Heart left ventricle (tissue), 16 donors: ENCODE measurements around the gene ATP1A1. TPM values are rescaled to one million over a fixed set of nuclear protein-coding genes. Genes with fewer than 3 reads are reported as not detected.

ENCODE experiments used
- ATAC-seq, 4 donors: fragments of 200-7000 bp; cut with Tn5 transposase; one replicate each; pipeline ENCODE4 v1.9.1; 2020 to 2022; ENCODE audit warnings: moderate library complexity in 4 of 4, mild to moderate bottlenecking in 3 of 4, moderate number of reproducible peaks in 1 of 4
- DNase-seq, 5 donors: peaks; one replicate each; pipeline ENCODE4 v3.0.0-alpha.2; 2020
- H3K27ac ChIP-seq, 12 donors: fragments of 200-600 bp; sonication (generic) in 4 of 12; one replicate each; pipeline versions ENCODE4 v1.5.0 to v1.8.0; 2016 to 2022; ENCODE audit warnings: mild to moderate bottlenecking in 2 of 12
- H3K27me3 ChIP-seq, 9 donors: fragments of 200-600 bp; sonication (generic) in 2 of 9; one replicate each; pipeline versions ENCODE4 v1.5.1 to v1.8.0; 2016 to 2022; ENCODE audit warnings: mild to moderate bottlenecking in 3 of 9
- H3K36me3 ChIP-seq, 9 donors: fragments of 200-600 bp; sonication (generic) in 2 of 9; one replicate each; pipeline versions ENCODE4 v1.5.0 to v1.8.0; 2018 to 2022; ENCODE audit warnings: mild to moderate bottlenecking in 2 of 9
- H3K4me1 ChIP-seq, 12 donors: fragments of 200-600 bp; sonication (generic) in 4 of 12; one replicate each; pipeline versions ENCODE4 v1.5.0 to v1.8.0; 2016 to 2022; ENCODE audit warnings: mild to moderate bottlenecking in 3 of 12
- H3K4me3 ChIP-seq, 12 donors: fragments of 200-600 bp; sonication (generic) in 4 of 12; one replicate each; pipeline versions ENCODE4 v1.5.0 to v1.8.0; 2017 to 2022; ENCODE audit warnings: mild to moderate bottlenecking in 9 of 12, moderate library complexity in 4 of 12
- H3K9me3 ChIP-seq, 12 donors: fragments of 200-600 bp; sonication (generic) in 4 of 12; one replicate each; pipeline versions ENCODE4 v1.5.0 to v1.8.0; 2016 to 2022; ENCODE audit warnings: mild to moderate bottlenecking in 1 of 12
- POLR2A ChIP-seq, 2 donors: fragments of 450-650 bp; IDR thresholded peaks; one replicate each; pipeline ENCODE4 v1.6.1; 2017; ENCODE audit warnings: antibody characterized with exemption in 2 of 2, mild to moderate bottlenecking in 2 of 2, moderate library complexity in 2 of 2
- WGBS, 4 donors: extraction: QIAGEN DNeasy Blood & Tissue Kit in 2 of 4; methylation state at CpG; one replicate each; pipeline versions ENCODE4 v1.1.5 to v1.1.7; 2013 to 2018; 5-methylcytosine and 5-hydroxymethylcytosine counted together
- intact Hi-C, 10 donors: fragments of 100-400 bp; cut with DNase I; formaldehyde crosslinking; loops; one replicate each; pipeline versions ENCODE4 v1.11.1 to v1.14.2; 2022
- polyA plus RNA-seq, 2 donors: library from polyadenylated mRNA; stranded (reverse); fragments of 200-250 nt; gene quantifications; one replicate each; pipeline ENCODE4 v1.2.3, GENCODE V29; 2013
- total RNA-seq, 9 donors: library from RNA; depleted of rRNA in 2 of 9; stranded (reverse); fragments of >200 nt in 2 of 9; fragmentation: NEBNext Ultra II Directional in 3 of 9; extraction: Animal tissue kit (Norgen Biotek cat#: 25700) in 3 of 9; gene quantifications; one replicate each; pipeline versions ENCODE4 v1.1.0 to v1.2.4, GENCODE V29; 2016 to 2023
- TF ChIP-seq, protein P1 (sequence below), 12 donors: fragments of 200-600 bp; sonication (generic) in 4 of 12; IDR thresholded peaks; one replicate each; pipeline versions ENCODE4 v1.5.0 to v1.8.0; 2018 to 2022; ENCODE audit warnings: antibody characterized with exemption in 12 of 12, mild to moderate bottlenecking in 5 of 12
- donor health status: ischemic (EF 13 %, LVEDD 7.1; RV severe dilation, severe dysfunction).
- donor health status: healthy with polysubstance abuse.
- donor health status: DM: no; HTN: yes; CAD: no.
- donor health status: DM: no; HTN: no; CAD: no.
- donor health status: ischemic (EF 25% LVEDD 6.9; RV normal size, moderate dysfunction).
- donor health status: ischemic (EF 25% LVEDD 5.7; RV mildly dilated, moderate dysfunction).
- donor health status: healthy.
- donor health status: DM: yes; HTN: yes; CAD: no.
- donor health status: ischemic (EF 35%, LVEDD 5.7; RV mildly dilated, moderate dysfunction).
- donor health status: nonischemic (EF 11% LVEDD 7.7; RV severe dilation, severe dysfunction).
- donor health status: DM: yes; HTN: yes; CAD: no.
- donor health status: PGD.
- donor health status: ischemic (EF 29% LVEDD 5.4; RV normal size, mild dysfunction).
- donor health status: nonischemic (EF 23%, LVEDD 6.1; RV moderate dilation, normal function).

The ATP1A1 gene
- total and polyA plus RNA-seq, 11 donors = 115 to 896 (median 241) TPM

DNA sequence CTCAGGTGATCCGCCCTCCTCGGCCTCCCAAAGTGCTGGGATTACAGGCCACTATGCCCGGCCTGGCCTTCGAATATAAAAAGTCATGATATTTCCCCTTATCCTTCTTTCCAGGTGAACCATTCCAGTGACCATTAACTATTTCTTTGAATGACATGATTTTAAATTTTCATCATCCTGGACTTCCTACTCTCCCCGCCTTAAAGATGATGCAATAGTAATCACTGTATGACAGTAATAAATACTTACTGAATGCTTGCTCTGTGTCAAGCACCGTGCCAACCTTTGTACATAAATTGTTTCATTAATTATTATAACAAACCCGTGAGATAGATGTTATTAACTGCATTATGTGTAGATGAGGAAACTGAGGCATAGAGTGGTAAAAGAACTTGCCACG, 19.9 kb upstream of the ATP1A1 start:
- TF ChIP-seq, protein P1, sequence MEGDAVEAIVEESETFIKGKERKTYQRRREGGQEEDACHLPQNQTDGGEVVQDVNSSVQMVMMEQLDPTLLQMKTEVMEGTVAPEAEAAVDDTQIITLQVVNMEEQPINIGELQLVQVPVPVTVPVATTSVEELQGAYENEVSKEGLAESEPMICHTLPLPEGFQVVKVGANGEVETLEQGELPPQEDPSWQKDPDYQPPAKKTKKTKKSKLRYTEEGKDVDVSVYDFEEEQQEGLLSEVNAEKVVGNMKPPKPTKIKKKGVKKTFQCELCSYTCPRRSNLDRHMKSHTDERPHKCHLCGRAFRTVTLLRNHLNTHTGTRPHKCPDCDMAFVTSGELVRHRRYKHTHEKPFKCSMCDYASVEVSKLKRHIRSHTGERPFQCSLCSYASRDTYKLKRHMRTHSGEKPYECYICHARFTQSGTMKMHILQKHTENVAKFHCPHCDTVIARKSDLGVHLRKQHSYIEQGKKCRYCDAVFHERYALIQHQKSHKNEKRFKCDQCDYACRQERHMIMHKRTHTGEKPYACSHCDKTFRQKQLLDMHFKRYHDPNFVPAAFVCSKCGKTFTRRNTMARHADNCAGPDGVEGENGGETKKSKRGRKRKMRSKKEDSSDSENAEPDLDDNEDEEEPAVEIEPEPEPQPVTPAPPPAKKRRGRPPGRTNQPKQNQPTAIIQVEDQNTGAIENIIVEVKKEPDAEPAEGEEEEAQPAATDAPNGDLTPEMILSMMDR (IDR thresholded peaks at IDR 0.05) = no peak
- TF ChIP-seq POLR2A (IDR thresholded peaks at IDR 0.05) = no peak
- Histone ChIP-seq H3K27ac (no peak overlapping the region), H3K36me3 (no peaks in the 10 kb centered on the region), H3K9me3 (no peaks in the 10 kb centered on the region), H3K27me3 (no peaks in the 10 kb centered on the region), H3K4me1 (peaks cover 0 to 12% (median 0%) of the 10 kb centered on the region in 12 donors), H3K4me3 (no peak overlapping the region)
- ATAC-seq (no peak), DNase-seq (no peak)
- intact Hi-C loops = loop anchor here in 2 of 10 donors (10.0 kb wide), 2 partner anchors 48 to 178 kb away; no protein-coding TSS in a partner anchor
- WGBS, 4 donors = 90 to 97% (median 94%) methylated on average over 8 of the region's 8 CpGs

DNA sequence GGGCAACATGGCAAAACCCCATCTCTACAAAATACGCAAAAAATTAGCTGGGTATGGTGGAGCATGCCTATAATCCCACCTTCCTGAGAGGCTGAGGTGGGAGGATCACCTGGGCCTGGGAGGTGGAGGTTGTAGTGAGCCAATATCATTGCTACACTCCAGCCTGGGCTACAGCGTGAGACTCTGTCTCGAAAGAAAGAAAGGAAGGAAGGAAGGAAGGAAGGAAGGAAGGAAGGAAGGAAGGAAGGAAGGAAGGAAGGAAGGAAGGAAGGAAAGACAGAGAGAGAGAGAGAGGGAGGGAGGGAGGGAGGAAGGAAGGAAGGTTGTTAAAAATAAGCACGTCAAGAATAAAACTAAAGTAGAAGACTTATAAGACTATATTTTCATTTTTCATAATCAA, 17.0 kb upstream of the ATP1A1 start:
- Histone ChIP-seq H3K36me3 (no peaks in the 10 kb centered on the region), H3K4me3 (no peak overlapping the region), H3K4me1 (peaks cover 0 to 12% (median 0%) of the 10 kb centered on the region in 12 donors), H3K9me3 (no peaks in the 10 kb centered on the region), H3K27me3 (no peaks in the 10 kb centered on the region), H3K27ac (peak overlapping the region in 1 of 12 donors; percentile 24)
- intact Hi-C loops = loop anchor here in 2 of 10 donors (5.0 to 10.0 kb wide), 3 partner anchors 51 to 181 kb away; no protein-coding TSS in a partner anchor
- DNase-seq = no peak
- no peak for TF ChIP-seq POLR2A (IDR thresholded peaks at IDR 0.05)
- TF ChIP-seq, protein P1 (IDR thresholded peaks at IDR 0.05) = no peak
- ATAC-seq = no peak
- 56 to 79% (median 66%) methylated on average over 4 of the region's 4 CpGs for WGBS, 4 donors

DNA sequence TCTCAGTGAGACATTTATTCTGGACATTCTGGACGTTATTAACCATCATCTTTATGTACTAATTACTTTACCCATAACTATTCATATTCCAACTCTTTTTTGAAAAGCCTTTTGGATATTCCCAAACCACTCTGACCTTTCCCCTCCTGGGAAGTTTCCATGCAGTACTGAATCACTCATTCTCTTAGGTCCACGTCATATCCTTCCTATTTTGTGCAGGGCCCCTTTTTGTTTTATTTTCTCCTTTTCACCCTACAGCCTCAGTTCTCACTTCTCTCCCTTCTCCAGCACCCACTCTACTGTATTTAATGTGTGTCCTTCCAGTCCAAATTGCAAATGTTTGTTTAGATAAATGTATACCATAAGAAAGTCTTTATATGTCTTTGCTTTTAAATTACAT, 16.4 kb upstream of the ATP1A1 start:
- ATAC-seq (peak in 1 of 4 donors; percentile 34), DNase-seq (no peak)
- TF ChIP-seq, protein P1 (IDR thresholded peaks at IDR 0.05) = no peak
- no peak for TF ChIP-seq POLR2A (IDR thresholded peaks at IDR 0.05)
- Histone ChIP-seq H3K27ac (peak overlapping the region in 1 of 12 donors; percentile 24), H3K4me1 (peaks cover 0 to 12% (median 0%) of the 10 kb centered on the region in 12 donors), H3K4me3 (no peak overlapping the region), H3K27me3 (no peaks in the 10 kb centered on the region), H3K9me3 (no peaks in the 10 kb centered on the region), H3K36me3 (no peaks in the 10 kb centered on the region)
- WGBS, 4 donors = 53 to 69% (median 63%) methylated on average over 2 of the region's 2 CpGs
- intact Hi-C loops = loop anchor here in 2 of 10 donors (5.0 to 10.0 kb wide), 3 partner anchors 52 to 182 kb away; no protein-coding TSS in a partner anchor

DNA sequence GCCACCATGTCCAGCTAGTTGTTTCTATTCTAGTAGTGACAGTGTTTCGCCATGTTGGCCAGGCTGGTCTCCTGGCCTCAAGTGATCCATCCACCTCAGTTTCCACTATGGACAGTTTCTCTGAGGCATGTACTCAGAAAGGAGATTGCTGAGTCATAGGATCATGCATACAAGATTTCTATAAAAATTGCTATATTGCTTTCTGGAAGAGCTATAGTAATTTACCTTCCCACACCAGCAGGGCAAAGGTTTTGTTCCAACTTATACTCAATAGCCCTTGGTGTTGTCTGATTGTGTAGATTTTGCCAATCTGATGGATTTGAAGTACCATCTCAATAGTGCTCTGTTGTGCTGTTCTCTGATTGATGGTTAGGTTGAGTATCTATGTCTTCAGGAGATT, 15.6 kb upstream of the ATP1A1 start:
- Histone ChIP-seq H3K27ac (no peak overlapping the region), H3K27me3 (no peaks in the 10 kb centered on the region), H3K9me3 (no peaks in the 10 kb centered on the region), H3K4me1 (peaks cover 0 to 12% (median 0%) of the 10 kb centered on the region in 12 donors), H3K4me3 (no peak overlapping the region), H3K36me3 (no peaks in the 10 kb centered on the region)
- WGBS, 4 donors = 89 to 100% (median 95%) methylated on average over 1 of the region's 1 CpG
- no peak for DNase-seq
- ATAC-seq = no peak
- intact Hi-C loops = loop anchor here in 2 of 10 donors (5.0 to 10.0 kb wide), 3 partner anchors 53 to 183 kb away; no protein-coding TSS in a partner anchor
- no peak for TF ChIP-seq POLR2A (IDR thresholded peaks at IDR 0.05)
- TF ChIP-seq, protein P1 (IDR thresholded peaks at IDR 0.05) = no peak
